Tibial nerve (tissue), 4 donors: ENCODE measurements around the gene ADAMTS2. TPM values are rescaled to one million over a fixed set of nuclear protein-coding genes. Genes with fewer than 3 reads are reported as not detected.
"Not testable (repeated sequence)": the region's sequence is repeated elsewhere in the genome, so short reads cannot be mapped to it uniquely, and the experiment has no call there.

Source experiments
- DNase-seq, 2 donors: peaks; one replicate each; pipeline ENCODE4 v3.0.0-alpha.2; 2019; ENCODE audit warnings: low spot score in 2 of 2
- H3K27ac ChIP-seq, 4 donors: fragments of 200-600 bp; sonication (generic) in 3 of 4; one replicate each; pipeline ENCODE4 v1.5.1; 2017 to 2019; ENCODE audit warnings: mild to moderate bottlenecking in 1 of 4
- H3K27me3 ChIP-seq, 2 donors: fragments of 200-600 bp; sonication (generic) in 1 of 2; one replicate each; pipeline versions ENCODE4 v1.5.1 to v1.6.0; 2017 to 2019
- H3K36me3 ChIP-seq, 3 donors: fragments of 200-600 bp; sonication (generic); one replicate each; pipeline ENCODE4 v1.5.1; 2018 to 2019
- H3K4me1 ChIP-seq, 4 donors: fragments of 200-600 bp; sonication (generic) in 3 of 4; one replicate each; pipeline ENCODE4 v1.5.1; 2017 to 2019
- H3K4me3 ChIP-seq, 4 donors: fragments of 200-600 bp; sonication (generic) in 3 of 4; one replicate each; pipeline ENCODE4 v1.5.1; 2017 to 2019; ENCODE audit warnings: mild to moderate bottlenecking in 1 of 4, moderate library complexity in 1 of 4
- H3K9me3 ChIP-seq, 4 donors: fragments of 200-600 bp; sonication (generic) in 3 of 4; one replicate each; pipeline ENCODE4 v1.5.1; 2017 to 2019
- CTCF ChIP-seq, 5 experiments: fragments of 200-600 bp in 3 of 5; fragments of 450-650 bp in 2 of 5; sonication (generic) in 3 of 5; IDR thresholded peaks; one replicate each; pipeline ENCODE4 v1.5.1; 2016 to 2019; ENCODE audit warnings: antibody characterized with exemption in 5 of 5, mild to moderate bottlenecking in 3 of 5, moderate library complexity in 2 of 5
- EP300 ChIP-seq, 2 donors: sonication (generic); formaldehyde crosslinking; IDR thresholded peaks; one replicate each; pipeline ENCODE4 v1.6.1; 2017; ENCODE audit warnings: antibody characterized with exemption in 2 of 2, mild to moderate bottlenecking in 1 of 2
- POLR2A ChIP-seq, 2 donors: fragments of 450-650 bp; IDR thresholded peaks; one replicate each; pipeline ENCODE4 v1.6.1; 2017; ENCODE audit warnings: antibody characterized with exemption in 2 of 2, mild to moderate bottlenecking in 2 of 2, moderate library complexity in 2 of 2
- WGBS, 2 donors: methylation state at CpG; one replicate each; pipeline ENCODE4 v1.1.5; 2018; 5-methylcytosine and 5-hydroxymethylcytosine counted together
- total RNA-seq, 4 donors: library from RNA; depleted of rRNA; stranded (reverse); fragments of >200 nt; gene quantifications; one replicate each; pipeline ENCODE4 v1.1.0, GENCODE V29; 2016

ADAMTS2 gene
- total RNA-seq, 4 donors from 2014 or later: 23.2 to 58.8 (median 47.2) TPM

GRCh38 chr5:179111267-179112207 lies 233.7 kb downstream of the ADAMTS2 start:
- 90 to 91% methylated on average over 21 of the region's 21 CpGs for WGBS, 2 donors
- Histone ChIP-seq H3K9me3 (peaks cover 0 to 98% (median 33%) of the 10 kb centered on the region in 4 donors), H3K4me1 (no peaks in the 10 kb centered on the region), H3K27ac (no peak overlapping the region), H3K27me3 (no peaks in the 10 kb centered on the region), H3K36me3 (peaks cover 0 to 41% (median 0%) of the 10 kb centered on the region in 3 donors), H3K4me3 (no peak overlapping the region)
- TF ChIP-seq EP300 (IDR thresholded peaks at IDR 0.05) (no peak), POLR2A (IDR thresholded peaks at IDR 0.05) (no peak), CTCF (IDR thresholded peaks at IDR 0.05) (no peak)
- no peak for DNase-seq

- Histone ChIP-seq H3K27ac (no peak overlapping the region), H3K27me3 (no peaks in the 10 kb centered on the region), H3K4me3 (no peak overlapping the region), H3K4me1 (no peaks in the 10 kb centered on the region), H3K36me3 (peaks cover 0 to 31% (median 0%) of the 10 kb centered on the region in 3 donors), H3K9me3 (peaks cover 0 to 88% (median 32%) of the 10 kb centered on the region in 4 donors)
- no peak for TF ChIP-seq POLR2A (IDR thresholded peaks at IDR 0.05)
- TF ChIP-seq EP300 (IDR thresholded peaks at IDR 0.05): no peak
- no peak for TF ChIP-seq CTCF (IDR thresholded peaks at IDR 0.05)
- no peak for DNase-seq
- WGBS, 2 donors: 92 to 93% methylated on average over 9 of the region's 9 CpGs
These were observed 234.7 kb downstream of the ADAMTS2 start for GRCh38 chr5:179110528-179110927.

- not testable (repeated sequence) for H3K27ac ChIP-seq, H3K4me3 ChIP-seq, DNase-seq, H3K4me1 ChIP-seq, H3K27me3 ChIP-seq
- Histone ChIP-seq H3K36me3 (peaks cover 0 to 34% (median 0%) of the 10 kb centered on the region in 3 donors), H3K9me3 (peaks cover 0 to 62% (median 24%) of the 10 kb centered on the region in 4 donors)
- WGBS, 2 donors: 91 to 94% methylated on average over 12 to 17 of the region's 17 CpGs
These were observed 244.0 kb downstream of the ADAMTS2 start for GRCh38 chr5:179101282-179101681.

GRCh38 chr5:179089502-179089901 lies 255.8 kb downstream of the ADAMTS2 start:
- Histone ChIP-seq H3K4me3 (no peak overlapping the region), H3K9me3 (peaks cover 0 to 98% (median 46%) of the 10 kb centered on the region in 4 donors)

GRCh38 chr5:179080724-179081123 lies 264.5 kb downstream of the ADAMTS2 start:
- no peak for DNase-seq
- no peak for TF ChIP-seq EP300 (IDR thresholded peaks at IDR 0.05)
- TF ChIP-seq POLR2A (IDR thresholded peaks at IDR 0.05): no peak
- TF ChIP-seq CTCF (IDR thresholded peaks at IDR 0.05): no peak
- no peak overlapping the region for H3K4me3 ChIP-seq
- WGBS, 2 donors: 93 to 96% methylated on average over 4 of the region's 4 CpGs
- peaks cover 17 to 100% (median 69%) of the 10 kb centered on the region in 4 donors for H3K9me3 ChIP-seq
- H3K27ac ChIP-seq: no peak overlapping the region
- no peaks in the 10 kb centered on the region for H3K4me1 ChIP-seq
- H3K36me3 ChIP-seq: peaks cover 7 to 95% (median 32%) of the 10 kb centered on the region in 3 donors
- H3K27me3 ChIP-seq: no peaks in the 10 kb centered on the region

More at GRCh38 chr5:179089502-179089901, 255.8 kb downstream of the ADAMTS2 start:
- TF ChIP-seq POLR2A (IDR thresholded peaks at IDR 0.05): no peak
- TF ChIP-seq EP300 (IDR thresholded peaks at IDR 0.05): no peak
- TF ChIP-seq CTCF (IDR thresholded peaks at IDR 0.05): no peak
- DNase-seq: no peak
- H3K27me3 ChIP-seq: no peaks in the 10 kb centered on the region
- no peak overlapping the region for H3K27ac ChIP-seq
- 82 to 94% methylated on average over 2 of the region's 2 CpGs for WGBS, 2 donors
- H3K4me1 ChIP-seq: no peaks in the 10 kb centered on the region
- peaks cover 0 to 15% (median 0%) of the 10 kb centered on the region in 3 donors for H3K36me3 ChIP-seq
